ENCODE data around the gene AIDA.
"Not testable (repeated sequence)": the region's sequence is repeated elsewhere in the genome, so short reads cannot be mapped to it uniquely, and the experiment has no call there.

The AIDA gene

GRCh38 chr1:222712253-222713090 is at the start of gene AIDA, which contains the start of gene BROX:
AIDA (minus strand) TSS chr1:222712491; CDS start chr1:222712317, 174 bp downstream.
BROX (plus strand) TSS chr1:222712564; CDS start chr1:222715700, 3,136 bp downstream.
- peak; percentile 93 for DNase-seq (ENCODE audit: low read depth)

GRCh38 chr1:222761083-222761482 is 48.8 kb upstream of the AIDA start:
- DNase-seq (ENCODE audit: low read depth), result no peak

- DNase-seq (ENCODE audit: low read depth), result no peak
These were observed 47.3 kb upstream of the AIDA start for GRCh38 chr1:222759451-222760035.

- no peak for DNase-seq (ENCODE audit: low read depth)
These were observed 45.5 kb upstream of the AIDA start for GRCh38 chr1:222757646-222758268.

GRCh38 chr1:222754366-222755139 is 42.3 kb upstream of the AIDA start:
- DNase-seq (ENCODE audit: low read depth), result no peak

GRCh38 chr1:222751255-222751654 is 39.0 kb upstream of the AIDA start:
- DNase-seq (ENCODE audit: low read depth), result no peak

- no peak for DNase-seq (ENCODE audit: low read depth)
These were observed 38.4 kb upstream of the AIDA start for GRCh38 chr1:222750651-222751050.

- DNase-seq (ENCODE audit: low read depth), result no peak
These were observed 37.6 kb upstream of the AIDA start for GRCh38 chr1:222749927-222750326.

GRCh38 chr1:222741630-222742457 is 29.6 kb upstream of the AIDA start:
- not testable (repeated sequence) for DNase-seq (ENCODE audit: low read depth)

GRCh38 chr1:222739929-222740328 is 27.6 kb upstream of the AIDA start:
- no peak for DNase-seq (ENCODE audit: low read depth)

GRCh38 chr1:222739465-222739864 is 27.2 kb upstream of the AIDA start:
- no peak for DNase-seq (ENCODE audit: low read depth)

GRCh38 chr1:222736972-222737371 is 24.7 kb upstream of the AIDA start, which contains the start of gene FAM177B:
FAM177B (plus strand) TSS chr1:222737202; CDS start chr1:222746546, 9,344 bp downstream.
- DNase-seq (ENCODE audit: low read depth), result no peak

- DNase-seq (ENCODE audit: low read depth), result no peak
These were observed 24.2 kb upstream of the AIDA start for GRCh38 chr1:222736470-222736869.

GRCh38 chr1:222734740-222735139 is 22.4 kb upstream of the AIDA start:
- DNase-seq (ENCODE audit: low read depth), result no peak

- no peak for DNase-seq (ENCODE audit: low read depth)
These were observed 20.2 kb upstream of the AIDA start for GRCh38 chr1:222732216-222733159.

- no peak for DNase-seq (ENCODE audit: low read depth)
These were observed 18.6 kb upstream of the AIDA start for GRCh38 chr1:222730866-222731265.

- no peak for DNase-seq (ENCODE audit: low read depth)
These were observed 16.5 kb upstream of the AIDA start for GRCh38 chr1:222728746-222729145.

- DNase-seq (ENCODE audit: low read depth), result no peak
These were observed 4.1 kb upstream of the AIDA start for GRCh38 chr1:222716393-222716792.

- DNase-seq (ENCODE audit: low read depth), result peak; percentile 81
These were observed 1.0 kb upstream of the AIDA start for GRCh38 chr1:222713091-222713961.

Data from activated T-cell treated with anti-CD3 and anti-CD28 coated beads for 48 hours (primary cell).